Liver (tissue), 3 donors: ENCODE measurements around the gene PROX2.

ENCODE experiments used
- ATF3 ChIP-seq: IDR thresholded peaks from 2 replicates; pipeline ENCODE4 v1.6.1; 2016; ENCODE audit warnings: antibody characterized with exemption
- CTCF ChIP-seq: fragments of 150-350 bp; IDR thresholded peaks from 2 replicates; pipeline ENCODE4 v1.5.1; 2017; ENCODE audit warnings: improper control_type of control experiment, low read depth, low read length; ENCODE audit not compliant: missing input control
- EGR1 ChIP-seq, 2 donors: IDR thresholded peaks; 2 replicates each; pipeline ENCODE4 v1.6.1; 2016 to 2018; ENCODE audit warnings: antibody characterized with exemption in 2 of 2, low read depth in 2 of 2
- FOXA1 ChIP-seq: IDR thresholded peaks from 2 replicates; pipeline ENCODE4 v1.6.1; 2016; ENCODE audit warnings: antibody characterized with exemption
- GABPA ChIP-seq, 2 donors: IDR thresholded peaks in 1 of 2; conservative IDR thresholded peaks in 1 of 2; 2 replicates each; pipeline ENCODE4 v1.6.1; 2016; ENCODE audit warnings: antibody characterized with exemption in 2 of 2, mild to moderate bottlenecking in 1 of 2, moderate library complexity in 1 of 2
- JUND ChIP-seq, 2 donors: IDR thresholded peaks; 2 replicates each; pipeline ENCODE4 v1.6.1; 2016; ENCODE audit warnings: antibody characterized with exemption in 2 of 2
- MAX ChIP-seq: IDR thresholded peaks from 2 replicates; pipeline ENCODE4 v1.6.1; 2016; ENCODE audit warnings: antibody characterized with exemption
- RAD21 ChIP-seq, 2 donors: IDR thresholded peaks; 2 replicates each; pipeline ENCODE4 v1.6.1; 2016; ENCODE audit warnings: antibody characterized with exemption in 2 of 2, mild to moderate bottlenecking in 2 of 2
- RXRA ChIP-seq, 2 donors: IDR thresholded peaks; 2 replicates each; pipeline ENCODE4 v1.6.1; 2017 to 2018; ENCODE audit warnings: antibody characterized with exemption in 2 of 2, mild to moderate bottlenecking in 1 of 2
- SP1 ChIP-seq: IDR thresholded peaks from 2 replicates; pipeline ENCODE4 v1.6.1; 2018; ENCODE audit warnings: antibody characterized with exemption, mild to moderate bottlenecking
- TAF1 ChIP-seq: conservative IDR thresholded peaks from 2 replicates; pipeline ENCODE4 v1.6.1; 2016; ENCODE audit warnings: antibody characterized with exemption, mild to moderate bottlenecking
- YY1 ChIP-seq: IDR thresholded peaks from 2 replicates; pipeline ENCODE4 v1.6.1; 2016; ENCODE audit warnings: antibody characterized with exemption, mild to moderate bottlenecking
- ZBTB33 ChIP-seq: IDR thresholded peaks from 2 replicates; pipeline ENCODE4 v1.6.1; 2016; ENCODE audit warnings: antibody characterized with exemption
- donor health status: healthy.
- donor health status: healthy.

- TF ChIP-seq ATF3 (no peak), MAX (no peak), SP1 (no peak), EGR1 (IDR thresholded peaks at IDR 0.05; ENCODE audit: low read depth in 2 of 2) (no peak), CTCF (no peak), YY1 (no peak), GABPA (IDR thresholded peaks at IDR 0.05 in 1 of 2, conservative IDR thresholded peaks at IDR 0.05 in 1 of 2) (no peak), RAD21 (IDR thresholded peaks at IDR 0.05) (no peak), RXRA (IDR thresholded peaks at IDR 0.05) (no peak), FOXA1 (no peak), JUND (IDR thresholded peaks at IDR 0.05) (no peak), TAF1 (no peak), ZBTB33 (no peak)
Observed at GRCh38 chr14:74836251-74836960, 39.5 kb downstream of the PROX2 start.
